SK-N-SH (cell line): ENCODE results near the gene BABAM2.

Source experiments
- MAX ChIP-seq: IDR thresholded peaks from 2 replicates; pipeline ENCODE4 v1.4.0; 2012; ENCODE audit warnings: low read depth
- PBX3 ChIP-seq: IDR thresholded peaks from 2 replicates; pipeline ENCODE4; 2012
- RXRA ChIP-seq: IDR thresholded peaks from 2 replicates; pipeline ENCODE4 v1.4.0; 2012; ENCODE audit warnings: low read depth, mild to moderate bottlenecking, borderline replicate concordance
- TF ChIP-seq, protein P1 (sequence below): IDR thresholded peaks from 2 replicates; pipeline ENCODE4 v1.6.1; 2012; ENCODE audit warnings: mild to moderate bottlenecking, low read depth, low read length, moderate library complexity

DNA sequence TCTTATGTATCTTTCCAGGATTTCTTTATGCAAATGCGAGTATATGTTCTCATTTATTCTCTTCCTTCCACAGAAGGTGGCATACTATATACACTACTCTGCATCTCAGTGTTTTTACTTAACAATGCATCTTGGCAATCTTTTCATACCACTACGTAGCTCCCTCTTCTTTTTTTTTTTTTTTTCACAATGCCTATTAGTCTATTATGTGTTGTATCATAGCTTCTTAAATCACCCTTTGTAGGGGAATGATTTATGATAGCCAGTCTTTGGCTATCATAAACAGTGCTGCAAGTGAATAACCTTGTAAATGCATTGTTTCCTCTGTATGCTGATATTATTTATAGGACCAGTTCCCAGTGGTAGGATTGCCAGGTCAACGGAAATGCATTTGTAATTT lies 204.2 kb downstream of the BABAM2 start:
- TF ChIP-seq MAX = no peak
- no peak for TF ChIP-seq PBX3
- TF ChIP-seq, protein P1, sequence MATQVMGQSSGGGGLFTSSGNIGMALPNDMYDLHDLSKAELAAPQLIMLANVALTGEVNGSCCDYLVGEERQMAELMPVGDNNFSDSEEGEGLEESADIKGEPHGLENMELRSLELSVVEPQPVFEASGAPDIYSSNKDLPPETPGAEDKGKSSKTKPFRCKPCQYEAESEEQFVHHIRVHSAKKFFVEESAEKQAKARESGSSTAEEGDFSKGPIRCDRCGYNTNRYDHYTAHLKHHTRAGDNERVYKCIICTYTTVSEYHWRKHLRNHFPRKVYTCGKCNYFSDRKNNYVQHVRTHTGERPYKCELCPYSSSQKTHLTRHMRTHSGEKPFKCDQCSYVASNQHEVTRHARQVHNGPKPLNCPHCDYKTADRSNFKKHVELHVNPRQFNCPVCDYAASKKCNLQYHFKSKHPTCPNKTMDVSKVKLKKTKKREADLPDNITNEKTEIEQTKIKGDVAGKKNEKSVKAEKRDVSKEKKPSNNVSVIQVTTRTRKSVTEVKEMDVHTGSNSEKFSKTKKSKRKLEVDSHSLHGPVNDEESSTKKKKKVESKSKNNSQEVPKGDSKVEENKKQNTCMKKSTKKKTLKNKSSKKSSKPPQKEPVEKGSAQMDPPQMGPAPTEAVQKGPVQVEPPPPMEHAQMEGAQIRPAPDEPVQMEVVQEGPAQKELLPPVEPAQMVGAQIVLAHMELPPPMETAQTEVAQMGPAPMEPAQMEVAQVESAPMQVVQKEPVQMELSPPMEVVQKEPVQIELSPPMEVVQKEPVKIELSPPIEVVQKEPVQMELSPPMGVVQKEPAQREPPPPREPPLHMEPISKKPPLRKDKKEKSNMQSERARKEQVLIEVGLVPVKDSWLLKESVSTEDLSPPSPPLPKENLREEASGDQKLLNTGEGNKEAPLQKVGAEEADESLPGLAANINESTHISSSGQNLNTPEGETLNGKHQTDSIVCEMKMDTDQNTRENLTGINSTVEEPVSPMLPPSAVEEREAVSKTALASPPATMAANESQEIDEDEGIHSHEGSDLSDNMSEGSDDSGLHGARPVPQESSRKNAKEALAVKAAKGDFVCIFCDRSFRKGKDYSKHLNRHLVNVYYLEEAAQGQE = no peak
- TF ChIP-seq RXRA = no peak
